Liver (tissue), 9 donors: ENCODE data around the gene SLIT1. TPM values are rescaled to one million over a fixed set of nuclear protein-coding genes. Genes with fewer than 3 reads are reported as not detected.

Experiments used
- DNase-seq: peaks from one replicate; pipeline ENCODE4 v3.0.0-alpha.2; 2017; ENCODE audit warnings: low spot score
- H3K27ac ChIP-seq, 2 donors: one replicate each; pipeline ENCODE4 v1.7.0; 2013; ENCODE audit warnings: inconsistent platforms in 2 of 2, low read length in 2 of 2, control low read depth in 1 of 2, low read depth in 1 of 2, mild to moderate bottlenecking in 1 of 2
- H3K27me3 ChIP-seq, 4 donors: one replicate each; pipeline versions ENCODE4 v1.6.1 to v1.7.0; 2013; ENCODE audit warnings: low read length in 3 of 4, inconsistent platforms in 1 of 4, mild to moderate bottlenecking in 1 of 4, moderate library complexity in 1 of 4; ENCODE audit not compliant: control insufficient read depth in 4 of 4, insufficient read depth in 4 of 4
- H3K36me3 ChIP-seq, 4 donors: one replicate each; pipeline versions ENCODE4 v1.6.1 to v1.7.0; 2013; ENCODE audit warnings: low read length in 3 of 4, mild to moderate bottlenecking in 3 of 4, low read depth in 1 of 4, moderate library complexity in 1 of 4; ENCODE audit not compliant: control insufficient read depth in 4 of 4, insufficient read depth in 3 of 4
- H3K4me1 ChIP-seq, 4 donors: one replicate each; pipeline versions ENCODE4 v1.6.1 to v1.7.0; 2013; ENCODE audit warnings: low read length in 3 of 4, mild to moderate bottlenecking in 3 of 4, moderate library complexity in 1 of 4; ENCODE audit not compliant: control insufficient read depth in 4 of 4, insufficient read depth in 4 of 4
- H3K4me3 ChIP-seq, 3 donors: one replicate each; pipeline versions ENCODE4 v1.6.1 to v1.7.0; 2013; ENCODE audit warnings: low read length in 3 of 3, control low read depth in 1 of 3, low read depth in 1 of 3, mild to moderate bottlenecking in 1 of 3
- H3K9ac ChIP-seq, 2 donors: one replicate each; pipeline ENCODE4 v1.7.0; 2013; ENCODE audit warnings: low read length in 2 of 2, mild to moderate bottlenecking in 2 of 2, moderate library complexity in 2 of 2, control low read depth in 1 of 2, low read depth in 1 of 2
- H3K9me3 ChIP-seq, 4 donors: one replicate each; pipeline versions ENCODE4 v1.6.1 to v1.7.0; 2013; ENCODE audit warnings: low read length in 3 of 4; ENCODE audit not compliant: control insufficient read depth in 4 of 4
- ATF3 ChIP-seq: IDR thresholded peaks from 2 replicates; pipeline ENCODE4 v1.6.1; 2016; ENCODE audit warnings: antibody characterized with exemption
- CTCF ChIP-seq: fragments of 150-350 bp; IDR thresholded peaks from 2 replicates; pipeline ENCODE4 v1.5.1; 2017; ENCODE audit warnings: improper control_type of control experiment, low read depth, low read length; ENCODE audit not compliant: missing input control
- EGR1 ChIP-seq, 2 donors: IDR thresholded peaks; 2 replicates each; pipeline ENCODE4 v1.6.1; 2016 to 2018; ENCODE audit warnings: antibody characterized with exemption in 2 of 2, low read depth in 2 of 2
- FOXA1 ChIP-seq: IDR thresholded peaks from 2 replicates; pipeline ENCODE4 v1.6.1; 2016; ENCODE audit warnings: antibody characterized with exemption
- FOXA2 ChIP-seq: IDR thresholded peaks from 2 replicates; pipeline ENCODE4 v1.6.1; 2016; ENCODE audit warnings: antibody characterized with exemption
- GABPA ChIP-seq, 2 donors: IDR thresholded peaks in 1 of 2; conservative IDR thresholded peaks in 1 of 2; 2 replicates each; pipeline ENCODE4 v1.6.1; 2016; ENCODE audit warnings: antibody characterized with exemption in 2 of 2, mild to moderate bottlenecking in 1 of 2, moderate library complexity in 1 of 2
- HNF4A ChIP-seq, 2 donors: conservative IDR thresholded peaks; 2 replicates each; pipeline ENCODE4 v1.6.1; 2016; ENCODE audit warnings: antibody characterized with exemption in 2 of 2, mild to moderate bottlenecking in 2 of 2
- HNF4G ChIP-seq: IDR thresholded peaks from 2 replicates; pipeline ENCODE4 v1.6.1; 2016; ENCODE audit warnings: antibody characterized with exemption
- JUND ChIP-seq, 2 donors: IDR thresholded peaks; 2 replicates each; pipeline ENCODE4 v1.6.1; 2016; ENCODE audit warnings: antibody characterized with exemption in 2 of 2
- MAX ChIP-seq: IDR thresholded peaks from 2 replicates; pipeline ENCODE4 v1.6.1; 2016; ENCODE audit warnings: antibody characterized with exemption
- NR2F2 ChIP-seq: IDR thresholded peaks from 2 replicates; pipeline ENCODE4 v1.6.1; 2016; ENCODE audit warnings: antibody characterized with exemption
- RAD21 ChIP-seq, 2 donors: IDR thresholded peaks; 2 replicates each; pipeline ENCODE4 v1.6.1; 2016; ENCODE audit warnings: antibody characterized with exemption in 2 of 2, mild to moderate bottlenecking in 2 of 2
- RXRA ChIP-seq, 2 donors: IDR thresholded peaks; 2 replicates each; pipeline ENCODE4 v1.6.1; 2017 to 2018; ENCODE audit warnings: antibody characterized with exemption in 2 of 2, mild to moderate bottlenecking in 1 of 2
- SP1 ChIP-seq: IDR thresholded peaks from 2 replicates; pipeline ENCODE4 v1.6.1; 2018; ENCODE audit warnings: antibody characterized with exemption, mild to moderate bottlenecking
- TAF1 ChIP-seq: conservative IDR thresholded peaks from 2 replicates; pipeline ENCODE4 v1.6.1; 2016; ENCODE audit warnings: antibody characterized with exemption, mild to moderate bottlenecking
- YY1 ChIP-seq: IDR thresholded peaks from 2 replicates; pipeline ENCODE4 v1.6.1; 2016; ENCODE audit warnings: antibody characterized with exemption, mild to moderate bottlenecking
- ZBTB33 ChIP-seq: IDR thresholded peaks from 2 replicates; pipeline ENCODE4 v1.6.1; 2016; ENCODE audit warnings: antibody characterized with exemption
- WGBS: extraction: QIAGEN DNeasy Blood & Tissue Kit; methylation state at CpG from one replicate; pipeline ENCODE4 v1.1.7; 2013; 5-methylcytosine and 5-hydroxymethylcytosine counted together
- polyA plus RNA-seq, 2 donors: library from polyadenylated mRNA; stranded (reverse) in 1 of 2; unstranded in 1 of 2; fragments of 200-250 nt in 1 of 2; fragments of >200 nt in 1 of 2; fragmentation: Nextera tagmentation in 1 of 2; extraction: Ambion mirVana in 1 of 2; gene quantifications; one replicate each; pipeline versions ENCODE4 v1.2.1 to v1.2.3, GENCODE V29; 2013 to 2015
- total RNA-seq, 2 donors: library from RNA; depleted of rRNA; stranded (reverse); fragments of >200 nt; gene quantifications; one replicate each; pipeline ENCODE4 v1.2.3, GENCODE V29; 2014
- donor health status: healthy.
- donor health status: healthy.
- donor health status: healthy.
- donor health status: healthy.
- donor health status: healthy.

SLIT1 gene
- total and polyA plus RNA-seq, 4 donors: under 0.01 to 0.14 (median 0.06) TPM

- WGBS: 84% methylated on average over 15 of the region's 15 CpGs
- Histone ChIP-seq H3K36me3 (no peaks in the 10 kb centered on the region), H3K27me3 (no peaks in the 10 kb centered on the region), H3K4me1 (no peaks in the 10 kb centered on the region), H3K9me3 (no peaks in the 10 kb centered on the region), H3K4me3 (no peak overlapping the region), H3K27ac (no peak overlapping the region), H3K9ac (no peak overlapping the region)
- no peak for DNase-seq
- TF ChIP-seq TAF1: no peak
- no peak for TF ChIP-seq GABPA (IDR thresholded peaks at IDR 0.05 in 1 of 2, conservative IDR thresholded peaks at IDR 0.05 in 1 of 2)
- TF ChIP-seq YY1: no peak
- no peak for TF ChIP-seq RXRA (IDR thresholded peaks at IDR 0.05)
- TF ChIP-seq JUND (IDR thresholded peaks at IDR 0.05): no peak
- TF ChIP-seq ATF3: no peak
- TF ChIP-seq SP1: no peak
- no peak for TF ChIP-seq CTCF
- no peak for TF ChIP-seq FOXA2
These were observed 168.9 kb downstream of the SLIT1 start for GRCh38 chr10:97016728-97017473.

DNA sequence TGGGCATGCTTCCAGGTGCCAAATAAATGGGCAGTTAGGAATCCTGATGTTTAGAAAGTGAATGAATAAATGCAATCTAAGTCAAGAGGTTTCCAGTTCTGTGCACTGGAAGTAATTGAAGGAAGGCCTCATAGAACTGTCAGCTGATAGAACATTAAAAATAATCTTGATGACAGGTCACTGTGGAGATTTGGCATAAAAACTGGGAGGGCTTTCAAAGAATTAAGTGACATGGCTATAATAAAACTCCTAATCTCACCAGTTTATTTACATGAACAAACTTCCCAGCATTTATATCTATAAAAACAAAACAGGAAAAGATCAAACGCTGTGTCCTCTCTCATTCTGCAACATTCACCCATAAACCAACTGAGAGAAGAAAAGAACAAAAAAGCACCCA is 170.5 kb downstream of the SLIT1 start:
- H3K4me1 ChIP-seq: no peaks in the 10 kb centered on the region
- TF ChIP-seq YY1 (no peak), HNF4G (no peak), EGR1 (IDR thresholded peaks at IDR 0.05; ENCODE audit: low read depth in 2 of 2) (no peak), NR2F2 (no peak), RXRA (IDR thresholded peaks at IDR 0.05) (no peak), FOXA2 (no peak), ATF3 (no peak), MAX (no peak), FOXA1 (no peak)
- no peaks in the 10 kb centered on the region for H3K27me3 ChIP-seq
- H3K36me3 ChIP-seq: no peaks in the 10 kb centered on the region
- no peaks in the 10 kb centered on the region for H3K9me3 ChIP-seq
- H3K4me3 ChIP-seq: no peak overlapping the region
- WGBS: 74% methylated on average over 1 of the region's 1 CpG
- H3K27ac ChIP-seq: no peak overlapping the region
- no peak overlapping the region for H3K9ac ChIP-seq
- DNase-seq: no peak

- DNase-seq: no peak
- Histone ChIP-seq H3K4me1 (no peaks in the 10 kb centered on the region), H3K9me3 (no peaks in the 10 kb centered on the region), H3K36me3 (no peaks in the 10 kb centered on the region), H3K4me3 (no peak overlapping the region), H3K27me3 (no peaks in the 10 kb centered on the region), H3K27ac (no peak overlapping the region), H3K9ac (no peak overlapping the region)
- WGBS: 88% methylated on average over 8 of the region's 8 CpGs
- no peak for TF ChIP-seq HNF4A (conservative IDR thresholded peaks at IDR 0.05)
- TF ChIP-seq RXRA (IDR thresholded peaks at IDR 0.05): no peak
- no peak for TF ChIP-seq EGR1 (IDR thresholded peaks at IDR 0.05; ENCODE audit: low read depth in 2 of 2)
- no peak for TF ChIP-seq FOXA1
- no peak for TF ChIP-seq TAF1
- TF ChIP-seq ZBTB33: no peak
- TF ChIP-seq SP1: no peak
- no peak for TF ChIP-seq NR2F2
- TF ChIP-seq FOXA2: no peak
- TF ChIP-seq RAD21 (IDR thresholded peaks at IDR 0.05): no peak
- TF ChIP-seq HNF4G: no peak
- TF ChIP-seq MAX: no peak
- no peak for TF ChIP-seq ATF3
- TF ChIP-seq CTCF: no peak
- TF ChIP-seq YY1: no peak
- no peak for TF ChIP-seq GABPA (IDR thresholded peaks at IDR 0.05 in 1 of 2, conservative IDR thresholded peaks at IDR 0.05 in 1 of 2)
These were observed 171.8 kb downstream of the SLIT1 start for GRCh38 chr10:97013983-97014382.
